T-helper 1 cell (primary cell): Measurements from ENCODE around the gene ARHGAP33.
"Not testable (repeated sequence)": the region's sequence is repeated elsewhere in the genome, so short reads cannot be mapped to it uniquely, and the experiment has no call there.

Experiments
- DNase-seq, 5 donors: peaks; one replicate each; pipeline ENCODE4 v3.0.0-alpha.2; 2012 to 2020

Gene ARHGAP33

DNA sequence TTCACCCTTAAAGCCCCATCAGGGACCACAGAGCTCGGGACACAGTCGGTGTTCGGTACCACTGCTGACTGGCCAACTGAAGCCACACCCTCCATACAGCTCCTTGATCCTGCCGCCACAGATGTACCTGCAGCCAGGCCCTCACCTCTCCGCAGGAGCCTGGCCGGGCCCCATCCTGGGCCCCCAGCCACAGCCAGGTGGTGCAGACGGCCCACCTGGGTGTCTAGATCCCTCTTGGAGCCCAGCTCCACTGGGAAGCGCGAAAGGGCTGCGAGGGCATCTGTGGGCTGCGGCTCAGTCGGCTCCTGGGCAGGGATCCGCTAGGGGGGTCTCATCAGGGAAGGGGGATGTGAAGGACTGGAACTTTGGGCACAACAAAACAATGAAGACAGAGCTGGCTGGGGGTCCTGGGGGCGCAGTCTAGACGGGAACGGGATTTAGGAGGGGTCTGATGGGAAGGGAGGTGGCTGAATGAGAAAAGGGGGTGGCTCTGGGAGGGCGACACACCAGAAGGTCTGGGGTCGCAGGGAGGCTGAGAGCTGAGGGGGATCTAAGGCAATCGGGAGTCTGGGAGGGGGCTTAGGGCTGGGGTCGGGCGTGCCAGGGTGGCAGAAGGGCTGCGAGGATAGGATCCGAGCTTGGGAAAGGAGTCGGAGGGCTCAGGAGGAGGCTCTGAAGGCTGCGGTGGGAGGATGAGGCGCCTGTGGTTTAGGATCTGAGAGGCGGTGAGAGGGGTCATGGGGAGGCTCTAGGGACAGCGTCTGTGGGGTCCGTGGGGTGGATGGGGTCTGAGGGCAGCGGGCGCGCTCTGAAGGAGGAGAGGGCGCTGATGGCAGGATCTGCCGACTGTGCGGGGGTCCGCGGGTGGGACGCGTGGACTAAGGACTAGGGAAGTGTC lies 21.5 kb downstream of the ARHGAP33 start:
- no peak for DNase-seq

DNA sequence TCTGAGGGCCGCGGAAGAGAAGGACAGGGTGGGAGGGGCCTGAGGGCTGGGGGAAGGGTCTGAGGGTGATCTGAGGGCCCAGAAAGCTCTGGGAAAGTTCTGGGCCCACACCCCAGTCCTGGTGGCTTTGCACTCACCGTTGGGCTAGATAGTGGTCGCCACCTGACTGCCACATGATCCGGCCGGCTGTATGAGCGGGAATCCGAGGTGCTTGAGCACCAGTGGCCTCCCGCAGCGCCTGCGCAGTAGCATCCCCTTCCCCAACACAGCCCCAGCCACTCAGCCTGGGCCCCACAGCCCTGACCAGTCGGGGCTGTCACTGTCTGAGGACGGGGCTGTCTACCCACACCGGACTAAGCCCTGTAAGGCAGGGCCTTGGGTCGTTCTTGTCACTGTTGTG lies 22.3 kb downstream of the ARHGAP33 start:
- DNase-seq: no peak

DNA sequence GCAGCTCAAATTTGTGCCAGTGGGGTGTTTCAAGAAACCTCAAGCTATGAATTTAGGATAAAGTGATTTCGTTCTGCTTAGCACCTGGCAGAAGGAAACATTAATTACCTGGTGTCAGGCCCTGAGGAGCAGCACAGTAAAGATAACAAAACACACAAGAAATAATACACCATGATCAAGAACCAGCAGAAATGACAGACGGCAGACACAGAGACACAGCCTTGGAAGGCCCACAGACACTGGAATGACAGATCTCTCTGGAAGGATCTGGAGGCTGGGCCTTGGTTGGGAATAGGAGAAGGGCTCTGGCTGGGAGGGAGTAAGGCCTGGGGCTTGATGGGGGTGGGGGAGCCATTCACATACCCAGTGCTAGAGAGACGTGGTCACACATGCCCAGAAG lies 26.5 kb downstream of the ARHGAP33 start:
- no peak for DNase-seq

DNA sequence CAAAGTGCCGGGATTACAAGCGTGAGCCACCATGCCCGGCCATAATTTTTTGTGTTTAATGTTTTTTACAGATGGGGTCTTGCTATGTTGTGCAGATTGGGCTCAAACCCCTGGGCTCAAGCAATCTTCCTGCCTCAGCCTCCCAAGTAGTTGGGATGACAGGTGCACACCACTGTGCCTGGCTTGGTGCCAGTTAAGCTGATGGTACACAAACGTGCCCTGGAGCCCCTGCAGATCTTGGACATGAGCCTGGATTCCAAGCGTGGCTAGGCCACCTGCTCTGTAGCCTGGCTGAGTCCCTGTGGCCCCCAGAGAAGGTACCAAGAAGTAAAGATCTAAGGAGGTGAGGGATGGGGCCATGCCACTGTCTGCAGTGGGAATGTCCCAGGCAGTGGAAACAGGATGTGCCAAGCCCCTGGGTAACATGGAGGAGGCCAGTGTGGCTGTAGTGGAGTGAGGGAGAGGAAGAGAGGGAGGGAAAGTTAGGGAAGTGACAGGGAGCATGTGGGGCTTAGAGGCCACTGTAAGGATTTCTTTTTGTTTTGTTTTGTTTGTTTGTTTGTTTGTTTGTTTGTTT lies 30.2 kb downstream of the ARHGAP33 start:
- no peak for DNase-seq

DNA sequence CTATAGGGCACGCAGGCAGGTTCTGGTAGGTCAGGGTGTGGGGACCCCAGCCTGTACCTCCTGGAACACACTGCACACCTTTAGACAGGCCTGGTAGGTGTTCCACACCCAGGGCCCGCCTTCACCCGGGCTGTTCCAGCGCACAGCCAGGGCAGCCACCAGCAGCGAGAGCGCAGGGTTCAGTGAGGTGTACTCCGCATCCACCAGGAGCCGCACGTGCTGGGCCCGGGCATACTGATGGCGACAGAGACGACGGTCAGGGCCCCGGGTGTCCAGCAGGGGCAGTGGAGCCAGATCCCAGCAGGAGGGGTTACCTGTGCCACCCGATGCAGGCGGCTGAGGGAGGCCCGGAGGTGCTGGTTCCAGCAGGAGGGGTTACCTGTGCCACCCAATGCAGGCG lies 31.2 kb downstream of the ARHGAP33 start:
- DNase-seq: no peak

DNA sequence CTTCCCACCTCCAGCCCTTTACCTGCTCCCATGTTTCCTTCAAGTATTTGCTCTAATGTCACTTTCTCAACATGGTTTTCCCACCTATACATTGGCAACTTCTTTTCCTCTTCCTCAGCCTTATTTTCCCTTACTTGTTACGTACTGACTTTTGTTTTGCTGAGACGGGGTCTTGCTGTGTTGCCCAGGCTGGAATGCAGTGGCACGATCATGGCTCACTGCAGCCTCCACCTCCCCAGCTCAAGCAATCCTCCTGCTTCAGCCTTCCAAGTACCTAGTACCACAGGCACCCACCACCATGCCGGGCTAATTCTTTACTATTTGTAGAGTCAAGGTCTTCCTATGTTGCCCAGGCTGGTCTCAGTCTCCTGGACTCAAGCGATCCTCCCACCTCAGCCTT lies 32.3 kb downstream of the ARHGAP33 start:
- DNase-seq: no peak

DNA sequence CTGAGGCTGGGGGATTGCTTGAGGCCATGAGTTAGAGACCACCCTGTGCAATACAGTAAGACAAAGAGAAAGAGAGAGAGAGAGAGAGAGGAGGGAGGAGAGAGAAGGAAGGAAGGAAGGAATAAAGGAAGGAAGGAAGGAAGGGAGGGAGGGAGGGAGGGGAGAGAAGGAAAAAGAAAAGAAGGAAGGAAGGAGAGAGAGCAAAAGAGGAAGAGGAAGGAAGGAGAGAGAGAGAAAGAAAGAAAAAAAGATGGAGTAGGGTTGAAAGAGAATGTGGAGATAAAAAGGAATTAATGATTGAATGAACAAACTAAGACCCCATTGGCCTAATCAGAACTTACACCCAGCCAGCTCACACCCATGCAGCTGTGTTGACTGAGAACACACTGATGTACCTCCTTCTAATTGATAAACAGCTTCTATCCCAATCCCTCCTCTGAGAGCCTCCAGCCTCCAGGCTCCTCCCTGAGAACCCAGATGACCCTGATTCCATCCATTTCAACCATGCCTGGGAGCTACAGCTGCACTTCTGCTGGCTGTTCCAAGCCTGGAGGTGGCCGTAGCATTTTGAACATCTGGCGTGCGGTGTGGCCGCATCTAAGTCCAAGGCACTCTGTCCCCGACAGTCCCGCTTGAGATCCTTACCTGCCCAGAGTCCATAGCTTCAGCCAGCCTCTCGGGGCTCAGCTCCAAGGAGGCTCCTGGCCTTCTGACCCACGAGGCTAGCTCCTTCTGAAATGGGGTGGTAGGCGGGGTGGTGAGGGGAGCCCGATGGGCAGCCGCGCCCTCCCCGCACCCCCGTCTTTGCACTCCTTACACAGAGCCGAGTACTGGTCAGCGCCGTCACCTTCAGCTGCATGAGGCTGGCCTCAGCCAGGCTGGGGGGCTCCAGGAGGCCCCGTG lies 36.2 kb downstream of the ARHGAP33 start:
- DNase-seq: no peak

DNA sequence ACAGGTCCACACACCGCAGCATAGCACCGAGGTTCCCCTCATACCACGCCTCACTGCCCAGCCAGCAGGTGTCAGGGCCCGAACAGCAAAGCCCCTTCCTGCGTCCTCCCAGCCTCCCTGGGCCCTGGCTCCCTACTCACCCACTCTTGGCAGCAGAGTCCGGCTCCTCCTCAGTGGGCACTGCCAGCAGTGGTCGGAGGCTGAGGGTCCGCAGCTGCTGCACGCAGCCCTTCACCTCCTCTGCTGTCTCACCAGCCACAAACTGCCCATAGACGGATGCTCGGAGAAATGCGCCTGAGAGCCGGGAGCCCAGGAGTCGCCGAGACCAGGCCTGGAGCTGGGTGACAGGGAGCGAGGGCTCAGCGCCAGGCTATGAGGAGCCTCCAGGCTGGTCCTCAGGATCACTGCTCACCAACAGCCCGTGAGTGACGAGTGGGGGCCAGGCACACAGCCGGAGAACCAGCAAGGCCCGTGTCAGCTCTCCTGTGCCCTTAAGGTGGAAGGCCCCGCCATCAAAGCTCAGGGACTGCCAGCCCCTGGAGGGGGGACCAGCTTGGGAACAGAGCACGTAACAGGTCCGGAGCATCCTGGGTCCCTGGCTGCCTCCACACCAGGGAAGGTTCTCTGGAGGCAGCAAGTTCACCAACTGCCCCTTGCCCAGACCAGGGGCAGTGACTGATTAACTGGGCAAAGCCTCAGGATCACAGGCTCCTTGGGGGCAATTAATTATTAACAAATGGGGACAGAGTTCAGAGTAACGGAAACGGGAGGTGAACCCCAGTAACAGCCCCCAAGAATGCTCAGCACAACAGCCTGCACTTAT lies 37.1 kb downstream of the ARHGAP33 start, which contains the start of gene PRODH2:
Gene PRODH2, minus strand, starts transcription at position 626 of the 823 bp plus-strand sequence. Its CDS starts 40 bp downstream, at position 586.
- no peak for DNase-seq

DNA sequence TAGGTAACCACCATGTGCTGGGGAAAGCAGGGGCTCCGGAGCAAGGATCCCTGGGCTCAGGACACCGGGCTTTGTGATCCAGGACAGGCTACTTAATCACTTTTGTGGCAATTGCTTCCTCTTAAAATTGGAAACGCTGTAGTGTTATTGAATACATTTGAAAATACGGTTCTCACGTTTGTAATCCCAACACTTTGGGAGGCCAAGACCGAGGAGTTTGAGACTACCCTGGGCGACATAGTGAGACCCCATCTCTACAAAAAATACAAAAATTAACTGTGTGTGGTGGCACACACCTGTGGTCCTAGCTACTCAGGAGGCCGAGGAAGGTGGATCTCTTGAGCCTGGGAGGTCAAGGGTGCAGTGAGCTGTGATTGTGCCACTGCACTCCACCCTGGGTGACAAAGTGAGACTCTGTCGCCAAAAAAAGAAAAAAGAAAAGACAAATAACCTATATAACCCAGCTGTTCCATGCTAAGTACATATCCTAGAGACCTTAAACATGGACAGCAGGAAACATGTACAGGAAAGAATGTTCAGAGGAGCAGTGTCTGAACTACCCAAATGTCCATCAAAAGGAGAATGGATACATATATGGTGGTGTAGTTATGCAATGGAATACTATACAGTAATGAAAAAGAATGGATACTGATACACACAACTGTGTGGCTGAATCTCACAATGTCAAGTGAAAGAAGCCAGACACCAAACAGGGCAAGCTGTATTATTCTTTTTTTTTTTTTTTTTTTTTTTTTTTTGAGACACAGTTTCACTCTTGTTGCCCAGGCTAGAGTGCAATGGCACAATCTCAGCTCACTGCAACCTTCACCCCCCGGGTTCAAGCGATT lies 37.9 kb downstream of the ARHGAP33 start:
- DNase-seq: no peak

DNA sequence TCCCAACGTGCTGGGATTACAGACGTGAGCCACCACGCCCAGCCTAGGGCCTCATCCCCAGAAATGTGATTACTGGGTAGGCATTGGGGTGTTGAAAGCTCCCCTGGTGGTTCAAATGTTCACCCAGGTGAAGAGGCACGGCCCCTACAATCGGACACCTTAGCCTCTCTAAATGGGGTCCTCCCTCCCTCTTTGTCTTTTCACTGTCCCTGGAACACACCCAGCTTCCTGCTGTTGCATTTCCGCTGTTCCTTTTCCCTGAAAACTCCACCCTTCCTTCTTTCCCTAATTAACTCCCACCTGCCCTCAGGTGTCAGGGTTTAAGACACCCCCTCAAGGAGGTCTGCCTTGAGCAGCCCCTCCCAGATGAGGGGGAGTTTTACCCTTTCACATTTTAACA lies 40.9 kb downstream of the ARHGAP33 start:
- DNase-seq: no peak

DNA sequence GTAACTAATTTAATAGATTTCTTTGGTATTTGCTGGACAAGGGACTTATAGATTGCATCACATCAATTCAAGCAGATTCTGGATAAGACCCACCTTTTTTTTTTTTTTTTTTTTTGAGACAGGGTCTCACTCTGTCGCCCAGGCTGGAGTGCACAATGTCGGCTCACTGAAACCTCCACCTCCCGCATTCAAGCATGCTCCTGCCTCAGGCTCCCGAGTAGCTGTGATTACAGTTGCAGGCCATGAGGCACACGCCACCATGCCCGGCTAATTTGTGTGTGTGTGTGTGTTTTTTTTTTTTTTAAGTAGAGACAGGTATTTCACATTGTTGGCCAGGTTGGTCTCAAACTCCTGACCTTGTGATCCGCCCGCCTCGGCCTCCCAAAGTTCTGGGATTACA lies 41.5 kb downstream of the ARHGAP33 start:
- DNase-seq: no peak

DNA sequence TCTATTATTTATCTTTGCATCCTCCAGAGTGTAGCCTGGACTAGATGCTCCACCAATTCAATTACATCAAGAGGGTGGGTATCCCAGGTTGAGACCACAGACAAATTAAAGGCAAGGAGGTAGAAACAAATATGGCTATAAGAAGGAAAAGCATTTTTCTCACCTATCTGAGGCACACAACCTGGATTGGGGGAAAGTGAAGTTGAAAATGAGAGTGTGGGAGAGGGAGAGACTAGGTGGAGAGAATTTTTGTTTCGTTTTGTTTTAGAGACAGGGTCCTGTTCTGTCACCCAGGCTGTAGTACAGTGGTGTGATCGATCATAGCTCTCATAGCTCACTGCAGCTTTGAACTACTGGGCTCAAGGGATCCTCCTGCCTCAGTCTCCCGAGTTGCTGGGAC lies 43.1 kb downstream of the ARHGAP33 start:
- DNase-seq: no peak

DNA sequence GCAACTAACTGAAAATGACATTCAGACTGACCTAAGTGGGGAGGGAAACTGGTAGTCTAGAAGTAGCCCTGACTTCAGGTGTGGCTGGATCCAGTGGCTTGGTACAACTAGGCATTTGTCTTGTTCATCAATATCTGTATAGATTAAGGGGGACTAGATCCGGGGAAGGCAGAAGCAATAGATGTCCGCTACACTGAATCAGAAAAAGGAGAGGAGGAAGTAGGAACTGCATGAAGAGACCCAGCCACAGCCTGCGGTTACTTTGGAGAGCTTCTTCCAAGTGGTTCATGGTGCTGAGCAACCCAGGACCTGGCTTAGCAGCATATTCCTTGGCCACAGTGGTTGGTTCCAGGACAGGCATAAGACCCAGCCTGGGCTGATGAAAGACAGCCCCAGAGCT lies 47.2 kb downstream of the ARHGAP33 start:
- DNase-seq: no peak

DNA sequence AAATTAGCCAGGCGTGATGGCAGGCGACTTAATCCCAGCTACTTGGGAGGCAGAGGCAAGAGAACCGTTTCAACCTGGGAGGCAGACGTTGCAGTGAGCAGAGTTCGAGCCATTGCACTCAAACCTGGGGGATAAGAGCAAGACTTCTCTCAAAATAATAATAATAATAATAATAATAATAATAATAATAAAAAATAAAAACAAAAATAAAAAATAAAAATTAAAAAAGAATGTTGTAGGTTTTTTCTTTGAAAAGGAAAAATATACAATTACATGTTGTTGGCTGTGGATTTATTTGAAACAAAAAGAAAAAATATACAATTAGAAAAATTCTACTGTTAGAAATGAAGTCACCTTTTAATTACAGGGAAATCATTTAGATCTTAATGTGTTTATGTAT lies 48.8 kb downstream of the ARHGAP33 start:
- no peak for DNase-seq

DNA sequence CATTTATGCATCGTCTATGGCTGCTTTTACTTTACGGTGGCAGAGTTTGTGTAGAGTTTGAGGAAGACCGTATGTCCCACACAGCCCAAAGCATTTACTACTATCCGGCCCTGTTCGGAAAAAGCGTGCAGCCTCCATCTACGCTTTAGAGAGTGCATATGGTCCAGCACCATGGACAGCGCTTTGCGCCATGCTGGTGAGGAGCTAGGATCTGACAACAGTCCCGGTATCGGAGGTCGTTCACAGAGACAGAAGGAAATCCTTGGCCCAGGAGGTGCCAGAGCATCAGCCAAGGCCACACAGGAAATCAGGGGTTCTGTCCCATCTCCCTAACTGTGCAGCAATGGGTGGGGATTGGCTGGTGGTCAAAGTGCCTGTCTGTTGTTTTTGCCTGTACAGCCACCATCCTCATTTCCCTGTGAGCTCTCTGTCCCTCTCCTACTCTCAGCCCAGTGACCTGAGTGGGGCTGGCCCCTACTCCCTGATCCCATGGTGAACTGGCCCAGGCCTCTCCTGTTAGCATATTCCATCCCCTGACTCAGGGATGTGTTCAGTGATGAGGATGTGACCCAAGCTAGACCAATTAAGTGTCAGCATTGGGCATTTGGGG lies 53.4 kb downstream of the ARHGAP33 start:
- peak in 2 of 5 donors; percentile 27 to 47 for DNase-seq

DNA sequence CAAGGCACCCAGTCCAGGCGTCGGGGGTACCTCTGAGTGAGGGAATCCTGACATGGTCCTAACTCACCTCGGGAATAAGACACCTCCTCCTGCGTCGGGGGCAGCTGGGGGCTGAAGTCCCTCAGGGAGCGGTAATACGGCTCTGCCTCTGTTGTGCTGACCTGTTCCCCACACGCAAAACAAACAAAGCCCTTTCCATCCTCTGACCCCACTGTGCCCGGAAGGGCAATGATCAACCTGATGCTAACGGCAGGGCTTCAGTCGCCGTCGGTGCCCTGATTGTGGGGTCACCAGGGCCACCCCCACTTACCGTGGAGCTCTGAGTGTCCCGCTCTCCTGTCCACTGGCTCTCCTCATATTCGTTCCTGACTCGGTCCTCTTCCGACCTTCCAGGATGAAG lies 55.6 kb downstream of the ARHGAP33 start:
- DNase-seq: no peak

DNA sequence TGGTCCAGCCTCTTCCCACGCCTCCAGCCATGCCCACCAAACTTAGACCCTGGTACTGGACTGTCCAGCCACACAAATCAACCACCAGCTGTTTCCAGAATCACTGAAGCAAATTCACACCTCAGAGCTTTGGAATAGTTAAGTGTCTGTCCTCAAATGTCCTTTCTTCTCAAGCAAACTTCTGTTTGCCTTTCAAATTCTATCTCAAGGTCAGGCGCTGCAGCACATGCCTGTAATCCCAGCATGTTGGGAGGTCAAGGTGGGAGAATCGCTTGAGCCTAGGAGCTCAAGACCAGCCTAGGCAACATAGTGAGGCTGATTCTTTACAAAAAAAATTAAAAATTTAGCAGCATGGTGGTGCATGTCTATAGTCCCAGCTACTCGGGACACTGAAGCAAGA lies 56.7 kb downstream of the ARHGAP33 start:
- DNase-seq: no peak

DNA sequence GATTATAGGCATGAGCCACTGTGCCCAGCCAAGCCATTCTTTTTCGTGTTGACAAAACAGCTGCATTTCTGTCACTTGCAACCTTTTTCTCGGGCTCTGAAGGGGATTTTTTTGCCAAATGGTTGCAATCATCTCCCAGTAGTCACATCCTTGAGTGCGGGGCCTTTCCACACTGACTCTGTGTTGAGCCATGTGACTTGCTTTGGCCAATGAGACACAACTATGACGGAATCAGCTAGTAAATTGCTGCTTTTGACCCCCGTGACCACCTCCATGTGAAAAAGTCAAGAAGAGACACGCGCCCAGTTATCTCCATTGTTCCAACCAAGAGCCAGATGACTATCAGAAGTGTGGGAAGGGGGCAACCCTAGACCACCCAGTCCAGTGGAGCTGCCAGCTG lies 58.6 kb downstream of the ARHGAP33 start:
- DNase-seq: no peak

DNA sequence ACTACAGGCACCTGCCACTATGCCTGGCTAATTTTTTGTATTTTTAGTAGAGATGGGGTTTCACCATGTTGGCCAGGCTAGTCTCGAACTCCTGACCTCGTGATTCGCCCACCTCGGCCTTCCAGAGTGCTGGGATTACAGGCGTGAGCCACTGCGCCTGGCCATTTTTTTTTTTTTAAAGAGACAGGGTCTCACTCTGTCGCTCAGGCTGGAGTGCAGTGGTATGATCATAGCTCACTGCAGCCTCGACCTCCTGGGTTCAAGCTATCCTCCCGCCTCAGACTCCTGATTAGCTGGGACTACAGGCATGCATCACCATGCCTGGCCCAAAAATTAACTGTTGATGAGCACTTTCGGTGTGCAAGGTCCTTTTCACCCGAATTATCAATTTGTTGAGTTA lies 60.7 kb downstream of the ARHGAP33 start:
- DNase-seq: not testable (repeated sequence)
